Panc1 (cell line): ENCODE results near the gene MPC1.
"Not testable (repeated sequence)": the region's sequence is repeated elsewhere in the genome, so short reads cannot be mapped to it uniquely, and the experiment has no call there.

Source experiments
- POLR2AphosphoS5 ChIP-seq: IDR thresholded peaks from 2 replicates; pipeline ENCODE4 v1.6.1; 2012; ENCODE audit warnings: mild to moderate bottlenecking, low read depth, low read length, moderate library complexity
- SIN3A ChIP-seq: IDR thresholded peaks from 2 replicates; pipeline ENCODE4 v1.6.1; 2012; ENCODE audit warnings: low read depth, mild to moderate bottlenecking, low read length, moderate library complexity, borderline replicate concordance; ENCODE audit not compliant: insufficient read depth
- TCF7L2 ChIP-seq: IDR thresholded peaks from 2 replicates; pipeline ENCODE4 v1.6.1; 2011; ENCODE audit warnings: mild to moderate bottlenecking, low read depth, low read length, inconsistent platforms
- TF ChIP-seq, protein P1 (sequence below): fragments of 450-650 bp; IDR thresholded peaks from 2 replicates; pipeline ENCODE4 v1.5.1; 2017; ENCODE audit warnings: mild to moderate bottlenecking
- TF ChIP-seq, protein P2 (sequence below), 2 experiments: IDR thresholded peaks; 2 replicates each; pipeline ENCODE4 v1.6.1; 2011 to 2012; ENCODE audit warnings: low read depth in 2 of 2, control low read depth in 1 of 2, low read length in 1 of 2, mild to moderate bottlenecking in 1 of 2, moderate library complexity in 1 of 2; ENCODE audit not compliant: insufficient read depth in 1 of 2

DNA sequence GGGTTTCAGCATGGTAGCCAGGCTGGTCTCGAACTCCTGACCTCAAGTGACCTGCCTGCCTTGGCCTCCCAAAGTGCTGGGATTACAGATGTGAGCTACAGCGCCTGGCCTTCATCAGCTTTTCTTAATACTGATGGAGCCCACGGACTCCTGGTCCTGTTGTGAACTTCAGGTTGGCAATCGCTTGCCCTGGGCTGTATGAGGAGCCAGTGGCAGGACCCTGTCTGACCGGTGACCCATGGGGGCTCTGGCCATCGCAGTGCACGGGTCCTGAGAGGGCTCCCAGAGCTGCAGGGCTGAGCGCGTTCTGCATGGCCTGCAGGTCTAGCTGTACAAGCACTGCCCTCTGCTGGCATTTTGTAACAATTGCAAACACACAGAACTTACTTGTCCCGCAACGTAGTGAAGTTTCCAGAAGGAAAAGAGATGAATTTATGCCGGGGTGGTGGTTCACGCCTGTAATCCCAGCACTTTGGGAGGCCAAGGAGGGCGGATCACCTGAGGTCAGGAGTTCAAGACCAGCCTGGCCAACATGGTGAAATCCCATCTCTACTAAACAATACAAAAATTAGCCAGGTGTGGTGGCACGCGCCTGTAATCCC, 18.0 kb upstream of the MPC1 start:
- TF ChIP-seq, protein P1, sequence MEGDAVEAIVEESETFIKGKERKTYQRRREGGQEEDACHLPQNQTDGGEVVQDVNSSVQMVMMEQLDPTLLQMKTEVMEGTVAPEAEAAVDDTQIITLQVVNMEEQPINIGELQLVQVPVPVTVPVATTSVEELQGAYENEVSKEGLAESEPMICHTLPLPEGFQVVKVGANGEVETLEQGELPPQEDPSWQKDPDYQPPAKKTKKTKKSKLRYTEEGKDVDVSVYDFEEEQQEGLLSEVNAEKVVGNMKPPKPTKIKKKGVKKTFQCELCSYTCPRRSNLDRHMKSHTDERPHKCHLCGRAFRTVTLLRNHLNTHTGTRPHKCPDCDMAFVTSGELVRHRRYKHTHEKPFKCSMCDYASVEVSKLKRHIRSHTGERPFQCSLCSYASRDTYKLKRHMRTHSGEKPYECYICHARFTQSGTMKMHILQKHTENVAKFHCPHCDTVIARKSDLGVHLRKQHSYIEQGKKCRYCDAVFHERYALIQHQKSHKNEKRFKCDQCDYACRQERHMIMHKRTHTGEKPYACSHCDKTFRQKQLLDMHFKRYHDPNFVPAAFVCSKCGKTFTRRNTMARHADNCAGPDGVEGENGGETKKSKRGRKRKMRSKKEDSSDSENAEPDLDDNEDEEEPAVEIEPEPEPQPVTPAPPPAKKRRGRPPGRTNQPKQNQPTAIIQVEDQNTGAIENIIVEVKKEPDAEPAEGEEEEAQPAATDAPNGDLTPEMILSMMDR = peak; percentile 93
- TF ChIP-seq POLR2AphosphoS5, TCF7L2, SIN3A: not testable (repeated sequence)
- TF ChIP-seq, protein P2, sequence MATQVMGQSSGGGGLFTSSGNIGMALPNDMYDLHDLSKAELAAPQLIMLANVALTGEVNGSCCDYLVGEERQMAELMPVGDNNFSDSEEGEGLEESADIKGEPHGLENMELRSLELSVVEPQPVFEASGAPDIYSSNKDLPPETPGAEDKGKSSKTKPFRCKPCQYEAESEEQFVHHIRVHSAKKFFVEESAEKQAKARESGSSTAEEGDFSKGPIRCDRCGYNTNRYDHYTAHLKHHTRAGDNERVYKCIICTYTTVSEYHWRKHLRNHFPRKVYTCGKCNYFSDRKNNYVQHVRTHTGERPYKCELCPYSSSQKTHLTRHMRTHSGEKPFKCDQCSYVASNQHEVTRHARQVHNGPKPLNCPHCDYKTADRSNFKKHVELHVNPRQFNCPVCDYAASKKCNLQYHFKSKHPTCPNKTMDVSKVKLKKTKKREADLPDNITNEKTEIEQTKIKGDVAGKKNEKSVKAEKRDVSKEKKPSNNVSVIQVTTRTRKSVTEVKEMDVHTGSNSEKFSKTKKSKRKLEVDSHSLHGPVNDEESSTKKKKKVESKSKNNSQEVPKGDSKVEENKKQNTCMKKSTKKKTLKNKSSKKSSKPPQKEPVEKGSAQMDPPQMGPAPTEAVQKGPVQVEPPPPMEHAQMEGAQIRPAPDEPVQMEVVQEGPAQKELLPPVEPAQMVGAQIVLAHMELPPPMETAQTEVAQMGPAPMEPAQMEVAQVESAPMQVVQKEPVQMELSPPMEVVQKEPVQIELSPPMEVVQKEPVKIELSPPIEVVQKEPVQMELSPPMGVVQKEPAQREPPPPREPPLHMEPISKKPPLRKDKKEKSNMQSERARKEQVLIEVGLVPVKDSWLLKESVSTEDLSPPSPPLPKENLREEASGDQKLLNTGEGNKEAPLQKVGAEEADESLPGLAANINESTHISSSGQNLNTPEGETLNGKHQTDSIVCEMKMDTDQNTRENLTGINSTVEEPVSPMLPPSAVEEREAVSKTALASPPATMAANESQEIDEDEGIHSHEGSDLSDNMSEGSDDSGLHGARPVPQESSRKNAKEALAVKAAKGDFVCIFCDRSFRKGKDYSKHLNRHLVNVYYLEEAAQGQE (IDR thresholded peaks at IDR 0.05; ENCODE audit: insufficient read depth in 1 of 2, low read depth in 2 of 2, low read length in 1 of 2) = not testable (repeated sequence)
